Stimulated activated memory B cell treated with anti-CD40 and anti-IgM and Interleukin-4, amounts not matched to agents 10 μg/mL and 1 μg/mL and 100 μg/mL, for 72 hours (primary cell): ENCODE results near the gene PLA2G6.

ENCODE experiments used
- ATAC-seq: fragments of 150-1000 bp; cut with Tn5 transposase; 2 replicates; pipeline ENCODE4 v1.10.0; 2021
- H3K27ac Mint-ChIP-seq: one replicate; pipeline ENCODE4 v1.8.0; 2022; ENCODE audit warnings: mild to moderate bottlenecking, mixed read lengths
- H3K27me3 Mint-ChIP-seq: one replicate; pipeline ENCODE4 v1.8.0; 2022; ENCODE audit warnings: mixed read lengths
- H3K36me3 Mint-ChIP-seq: one replicate; pipeline ENCODE4 v1.8.0; 2022; ENCODE audit warnings: mixed read lengths
- H3K4me1 Mint-ChIP-seq: one replicate; pipeline ENCODE4 v1.8.0; 2022; ENCODE audit warnings: mixed read lengths
- H3K4me3 Mint-ChIP-seq: one replicate; pipeline ENCODE4 v1.8.0; 2022; ENCODE audit warnings: mild to moderate bottlenecking, moderate library complexity, mixed read lengths
- H3K9me3 Mint-ChIP-seq: one replicate; pipeline ENCODE4 v1.8.0; 2022; ENCODE audit warnings: mixed read lengths

The PLA2G6 gene

DNA sequence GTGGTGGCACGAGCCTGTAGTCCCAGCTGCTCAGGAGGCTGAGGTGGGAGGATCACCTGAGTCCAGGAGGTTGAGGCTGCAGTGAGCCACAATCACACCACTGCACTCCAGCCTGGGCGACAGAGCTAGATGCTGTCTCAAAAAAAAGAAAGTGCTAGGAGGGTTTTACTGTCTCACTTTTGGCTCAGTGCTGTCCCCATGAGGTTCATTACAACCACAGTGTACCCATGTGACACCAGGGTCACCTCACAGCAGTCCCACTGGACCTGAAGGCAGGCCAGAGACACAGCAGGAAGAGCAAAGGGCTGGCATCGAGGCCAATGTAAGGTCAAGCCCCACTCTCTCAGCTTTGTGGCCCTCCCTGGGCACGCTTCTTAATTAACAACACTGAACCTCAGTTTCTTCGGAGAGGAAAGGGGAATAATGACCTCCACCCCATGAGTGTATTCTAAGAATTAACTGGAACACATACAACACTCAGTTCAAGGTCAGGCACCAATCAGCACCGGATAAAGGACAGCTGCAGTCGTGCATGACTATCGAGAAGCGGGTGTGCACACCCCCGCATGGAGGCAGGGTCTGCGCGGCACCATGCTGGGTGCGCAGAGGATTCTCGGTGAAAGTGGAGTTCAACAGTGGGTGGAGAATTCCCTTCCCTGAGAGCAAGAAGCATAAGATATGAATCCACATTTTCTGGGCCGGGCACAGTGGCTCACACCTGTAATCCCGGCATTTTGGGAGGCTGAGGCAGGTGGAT is 40.2 kb downstream of the PLA2G6 start:
- Mint-ChIP-seq H3K9me3 (no peaks in the 10 kb centered on the region), H3K27me3 (no peaks in the 10 kb centered on the region), H3K4me1 (peaks cover 4% of the 10 kb centered on the region), H3K36me3 (peaks cover 46% of the 10 kb centered on the region), H3K27ac (no peak overlapping the region), H3K4me3 (no peak overlapping the region)
- ATAC-seq, result no peak

DNA sequence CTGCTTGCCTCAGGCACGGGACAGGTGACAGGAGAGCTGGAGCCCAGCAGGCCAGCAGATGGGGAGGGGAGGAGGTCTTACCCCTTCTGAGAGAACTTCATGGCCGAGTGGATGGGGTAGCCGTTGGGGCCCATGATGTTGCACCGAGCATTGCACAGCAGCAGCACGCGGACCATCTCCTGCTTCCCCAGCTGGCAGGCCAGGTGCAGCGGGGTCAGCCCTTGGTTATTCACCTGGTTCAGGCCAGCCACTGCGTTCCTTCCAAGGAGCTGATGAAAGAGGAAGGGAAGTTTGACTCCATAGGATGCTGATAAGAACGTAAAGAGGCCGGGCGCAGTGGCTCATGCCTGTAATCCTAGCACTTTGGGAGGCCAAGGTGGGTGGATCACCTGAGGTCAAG is 41.7 kb downstream of the PLA2G6 start:
- peaks cover 4% of the 10 kb centered on the region for H3K4me1 Mint-ChIP-seq
- H3K4me3 Mint-ChIP-seq, result no peak overlapping the region
- peaks cover 59% of the 10 kb centered on the region for H3K36me3 Mint-ChIP-seq
- ATAC-seq, result no peak
- H3K27me3 Mint-ChIP-seq, result no peaks in the 10 kb centered on the region
- no peaks in the 10 kb centered on the region for H3K9me3 Mint-ChIP-seq
- no peak overlapping the region for H3K27ac Mint-ChIP-seq

DNA sequence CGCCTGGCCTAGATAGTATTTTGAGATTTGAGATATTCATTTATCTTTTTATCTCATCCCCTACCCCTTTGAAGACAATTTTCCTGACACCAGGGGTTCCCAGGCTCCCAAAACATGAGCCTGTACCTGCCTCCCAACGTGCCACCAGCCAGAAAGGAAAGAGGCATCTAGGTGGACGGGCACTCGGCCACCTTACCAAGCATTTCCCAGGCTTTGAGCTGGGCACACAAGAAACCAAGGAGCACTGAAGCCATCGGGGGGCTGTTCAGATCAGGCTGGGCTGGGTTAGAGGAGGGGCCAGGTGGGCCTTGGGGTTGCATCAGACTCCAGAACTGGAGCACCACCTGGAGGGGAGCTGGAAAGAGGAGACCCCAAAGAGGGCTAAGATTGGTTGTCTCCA is 42.7 kb downstream of the PLA2G6 start:
- no peak for ATAC-seq
- H3K27ac Mint-ChIP-seq, result no peak overlapping the region
- H3K9me3 Mint-ChIP-seq, result no peaks in the 10 kb centered on the region
- H3K36me3 Mint-ChIP-seq, result peaks cover 66% of the 10 kb centered on the region
- peaks cover 4% of the 10 kb centered on the region for H3K4me1 Mint-ChIP-seq
- H3K4me3 Mint-ChIP-seq, result no peak overlapping the region
- H3K27me3 Mint-ChIP-seq, result no peaks in the 10 kb centered on the region

DNA sequence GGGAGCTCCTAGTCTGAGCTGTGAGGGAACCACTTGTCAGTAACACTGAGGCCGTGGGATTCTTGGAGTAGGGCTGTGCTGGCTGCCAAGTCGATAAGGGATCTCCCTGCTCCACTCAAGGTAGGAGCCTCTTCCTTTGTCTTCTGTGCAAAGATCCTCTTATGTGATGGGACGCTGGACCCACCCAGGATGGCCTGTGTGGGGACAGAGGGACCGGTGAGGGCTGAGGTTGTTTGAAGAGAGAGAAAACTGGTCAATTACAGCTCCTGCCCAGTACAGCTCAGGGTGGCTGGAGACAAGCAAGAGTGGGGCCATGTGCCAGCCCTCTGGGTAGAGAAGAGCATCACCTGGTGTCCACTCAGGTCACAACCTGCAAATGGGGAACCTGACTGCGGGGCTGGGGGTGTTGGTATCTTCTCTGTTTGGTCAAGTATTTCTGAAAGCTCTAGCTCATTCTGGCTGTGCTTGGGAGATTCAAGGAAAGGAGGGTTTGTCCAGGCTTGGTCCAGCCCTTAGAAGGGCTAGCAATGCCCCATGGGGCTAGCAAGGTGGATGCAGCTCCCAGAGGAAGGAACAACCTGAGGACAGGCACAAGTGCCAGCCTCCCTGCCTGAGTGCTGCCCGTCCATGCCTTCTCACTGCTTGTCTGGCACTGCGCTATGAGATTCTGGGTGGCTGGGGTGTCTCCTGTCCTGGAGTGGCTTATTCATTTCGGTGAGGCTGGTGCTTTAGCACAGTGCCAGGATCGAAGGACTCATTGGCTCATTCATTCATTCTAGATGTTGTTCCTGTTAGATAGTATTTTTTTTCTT is 43.5 kb downstream of the PLA2G6 start:
- ATAC-seq, result no peak
- Mint-ChIP-seq H3K9me3 (no peaks in the 10 kb centered on the region), H3K27ac (no peak overlapping the region), H3K4me1 (no peaks in the 10 kb centered on the region), H3K36me3 (peaks cover 66% of the 10 kb centered on the region), H3K27me3 (no peaks in the 10 kb centered on the region), H3K4me3 (no peak overlapping the region)

DNA sequence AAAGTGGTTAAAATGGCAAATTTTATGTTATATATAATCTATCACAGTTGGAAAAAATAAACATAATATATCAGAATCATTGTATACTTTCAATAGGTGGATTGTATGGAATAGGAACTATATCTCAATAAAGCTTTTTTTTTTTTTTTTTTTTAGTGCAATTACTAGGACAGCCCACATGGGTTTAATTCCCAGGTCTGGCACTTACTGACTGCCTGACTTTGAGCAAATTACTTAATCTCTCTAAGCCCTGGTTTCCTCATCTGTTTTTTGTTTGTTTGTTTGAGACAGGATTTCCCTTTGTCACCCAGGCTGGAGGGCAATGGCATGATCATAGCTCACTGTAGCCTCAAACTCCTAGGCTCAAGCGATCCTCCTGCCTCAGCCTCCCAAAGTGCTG is 45.0 kb downstream of the PLA2G6 start:
- no peaks in the 10 kb centered on the region for H3K9me3 Mint-ChIP-seq
- H3K27me3 Mint-ChIP-seq, result no peaks in the 10 kb centered on the region
- H3K4me1 Mint-ChIP-seq, result no peaks in the 10 kb centered on the region
- no peak for ATAC-seq
- H3K36me3 Mint-ChIP-seq, result peaks cover 69% of the 10 kb centered on the region
- H3K27ac Mint-ChIP-seq, result no peak overlapping the region
- H3K4me3 Mint-ChIP-seq, result no peak overlapping the region

DNA sequence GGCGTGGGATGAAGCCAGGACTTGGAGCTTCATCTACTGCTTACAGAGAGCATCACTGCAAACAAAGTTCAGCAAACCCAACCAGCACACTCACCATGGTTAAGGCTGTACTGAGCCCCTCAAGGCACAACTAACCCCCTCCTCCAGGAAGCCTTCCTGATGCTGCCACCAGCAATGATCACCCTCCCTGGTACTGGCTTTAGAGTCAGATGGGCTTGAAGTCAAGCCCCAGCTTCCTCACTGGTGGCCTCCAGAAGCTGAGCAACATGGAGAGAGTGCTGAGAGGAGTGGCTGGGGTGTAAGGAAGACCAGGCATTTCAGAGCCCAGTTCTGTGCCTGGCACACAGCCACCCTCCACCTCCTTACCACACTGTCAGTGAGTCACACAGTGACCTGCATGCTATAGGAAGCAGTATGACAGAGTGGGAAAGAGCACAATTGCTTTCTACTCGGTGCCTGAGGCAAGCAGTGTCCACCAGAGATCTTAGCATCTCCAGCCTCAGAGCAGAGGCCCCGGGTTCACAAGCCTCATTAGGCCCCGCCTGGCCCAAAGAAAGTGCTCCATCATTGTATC is 46.4 kb downstream of the PLA2G6 start:
- Mint-ChIP-seq H3K27me3 (no peaks in the 10 kb centered on the region), H3K4me3 (no peak overlapping the region), H3K9me3 (no peaks in the 10 kb centered on the region), H3K4me1 (no peaks in the 10 kb centered on the region), H3K36me3 (peaks cover 69% of the 10 kb centered on the region), H3K27ac (no peak overlapping the region)
- ATAC-seq, result no peak

DNA sequence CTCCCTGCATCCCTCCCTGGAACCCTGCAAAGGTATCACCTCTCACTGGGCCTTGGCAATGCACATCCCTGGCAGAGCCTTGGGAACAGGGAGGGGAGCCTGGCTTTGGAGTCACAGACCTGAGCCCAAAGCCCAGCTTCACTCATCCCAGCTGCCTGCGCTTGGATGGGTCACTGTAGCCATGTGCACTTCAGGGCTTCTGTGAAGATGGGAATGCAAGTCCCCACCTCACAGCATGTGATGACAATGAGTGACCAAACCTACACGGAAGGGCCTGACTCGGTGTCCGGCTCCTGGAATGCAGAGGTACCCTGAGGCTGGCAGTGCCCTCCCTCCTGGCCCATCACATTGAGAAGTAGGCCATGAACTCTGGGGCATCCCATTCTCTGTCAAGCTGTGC is 48.3 kb downstream of the PLA2G6 start:
- H3K36me3 Mint-ChIP-seq, result peaks cover 51% of the 10 kb centered on the region
- no peak overlapping the region for H3K27ac Mint-ChIP-seq
- no peak overlapping the region for H3K4me3 Mint-ChIP-seq
- H3K27me3 Mint-ChIP-seq, result no peaks in the 10 kb centered on the region
- ATAC-seq, result no peak
- H3K4me1 Mint-ChIP-seq, result no peaks in the 10 kb centered on the region
- H3K9me3 Mint-ChIP-seq, result no peaks in the 10 kb centered on the region

DNA sequence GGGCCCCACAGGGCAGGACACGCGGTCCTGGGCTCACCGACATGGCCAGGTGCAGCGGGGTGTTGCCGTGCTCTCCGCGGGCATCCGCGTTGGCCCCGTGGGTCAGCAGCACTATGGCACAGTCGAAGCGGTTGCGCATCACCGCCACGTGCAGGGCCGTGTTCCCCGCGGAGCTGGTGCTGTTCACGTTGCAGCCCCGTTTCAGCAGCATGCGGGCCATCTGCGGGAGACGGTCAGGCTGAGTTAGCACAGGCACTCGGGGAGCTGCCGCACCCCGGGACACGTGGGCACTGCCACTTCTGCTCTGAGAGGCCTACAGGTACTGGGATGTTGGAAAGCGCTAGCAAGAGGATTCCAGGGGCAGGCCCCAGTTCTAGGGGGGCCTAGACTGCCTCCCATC is 48.8 kb downstream of the PLA2G6 start:
- H3K36me3 Mint-ChIP-seq, result peaks cover 46% of the 10 kb centered on the region
- ATAC-seq, result peak; percentile 12
- no peaks in the 10 kb centered on the region for H3K27me3 Mint-ChIP-seq
- no peaks in the 10 kb centered on the region for H3K4me1 Mint-ChIP-seq
- no peak overlapping the region for H3K4me3 Mint-ChIP-seq
- H3K27ac Mint-ChIP-seq, result no peak overlapping the region
- no peaks in the 10 kb centered on the region for H3K9me3 Mint-ChIP-seq

DNA sequence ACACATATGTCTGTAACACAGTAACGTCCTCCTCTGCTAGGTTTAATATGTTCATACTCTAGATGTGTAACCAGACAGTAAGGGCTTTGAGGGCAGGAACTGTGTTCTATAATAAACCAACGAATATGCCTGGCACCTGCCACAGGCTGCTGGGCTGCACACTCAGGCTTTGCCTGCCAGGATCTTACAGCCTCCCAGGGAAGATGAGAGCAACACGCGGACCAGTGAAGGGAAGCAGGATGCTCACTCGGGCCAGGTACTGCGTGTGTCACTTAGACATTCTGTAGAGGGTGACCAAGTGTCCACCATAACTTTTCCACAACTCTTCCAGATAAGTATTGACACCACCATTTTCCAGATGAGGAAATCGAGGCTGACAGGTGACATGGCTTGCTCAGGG is 49.5 kb downstream of the PLA2G6 start:
- Mint-ChIP-seq H3K9me3 (no peaks in the 10 kb centered on the region), H3K36me3 (peaks cover 43% of the 10 kb centered on the region), H3K4me1 (no peaks in the 10 kb centered on the region), H3K27ac (no peak overlapping the region), H3K27me3 (no peaks in the 10 kb centered on the region), H3K4me3 (no peak overlapping the region)
- ATAC-seq, result no peak

DNA sequence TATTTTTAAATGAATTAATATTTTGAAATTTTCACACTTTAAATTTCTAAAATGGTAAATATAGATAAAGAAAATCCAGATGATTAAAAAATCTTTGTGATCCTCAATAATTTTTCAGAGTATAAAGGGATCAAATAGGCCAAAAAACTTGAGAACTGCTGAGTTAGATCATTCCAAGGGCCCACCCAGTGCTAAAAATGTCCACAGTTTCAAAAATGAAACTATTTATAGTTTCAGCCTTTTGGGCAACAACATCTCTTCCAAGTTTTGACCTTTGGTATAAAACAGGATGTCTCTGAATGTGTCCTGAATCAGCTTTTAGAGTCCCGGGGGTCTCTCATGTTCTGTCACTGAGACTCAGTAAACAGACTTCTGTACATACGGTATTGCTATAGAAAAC is 50.2 kb downstream of the PLA2G6 start:
- Mint-ChIP-seq H3K4me3 (no peak overlapping the region), H3K4me1 (no peaks in the 10 kb centered on the region), H3K9me3 (no peaks in the 10 kb centered on the region), H3K27me3 (no peaks in the 10 kb centered on the region), H3K27ac (no peak overlapping the region), H3K36me3 (peaks cover 51% of the 10 kb centered on the region)
- no peak for ATAC-seq

DNA sequence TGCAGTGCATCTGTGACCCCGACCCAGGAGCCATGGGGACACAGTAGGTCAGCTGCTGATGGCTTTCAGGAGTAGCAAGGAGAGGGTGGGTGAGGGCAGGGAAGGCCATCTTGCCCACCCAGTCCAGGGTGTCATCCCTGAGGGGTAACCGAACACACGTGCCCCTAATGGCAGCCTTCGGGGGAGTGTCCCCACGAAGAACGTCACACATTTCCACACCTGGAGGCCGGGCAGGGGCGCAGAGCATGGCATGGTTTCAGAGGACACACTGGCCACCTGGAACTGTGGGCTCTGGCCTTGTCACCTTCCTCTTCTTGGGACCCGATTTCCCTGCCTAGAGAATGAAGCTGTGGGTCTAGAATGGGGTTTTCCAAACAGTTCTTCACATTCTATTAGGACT is 51.8 kb downstream of the PLA2G6 start:
- Mint-ChIP-seq H3K9me3 (no peaks in the 10 kb centered on the region), H3K27me3 (no peaks in the 10 kb centered on the region), H3K36me3 (peaks cover 51% of the 10 kb centered on the region), H3K4me3 (no peak overlapping the region), H3K27ac (no peak overlapping the region), H3K4me1 (no peaks in the 10 kb centered on the region)
- ATAC-seq, result no peak

DNA sequence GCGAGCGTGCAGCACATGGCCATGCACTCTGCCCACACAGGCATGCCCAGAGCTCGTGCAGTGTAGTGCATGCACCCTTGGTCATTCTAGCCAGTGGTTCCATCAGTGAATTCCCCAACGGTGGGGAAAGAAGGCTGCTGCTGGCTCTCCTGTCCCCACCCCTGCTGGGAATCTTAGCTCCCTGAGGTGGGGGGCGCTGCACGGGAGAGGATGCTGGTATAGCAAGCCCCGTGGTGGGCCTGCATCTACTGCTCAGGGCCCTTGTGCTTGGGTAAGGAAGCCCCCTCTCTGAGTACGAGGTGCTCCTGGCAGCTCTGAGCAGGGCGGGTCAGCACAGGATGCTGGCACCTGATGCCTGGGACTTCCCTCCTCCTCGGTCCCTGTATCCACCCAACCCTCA is 52.6 kb downstream of the PLA2G6 start:
- Mint-ChIP-seq H3K36me3 (peaks cover 44% of the 10 kb centered on the region), H3K9me3 (no peaks in the 10 kb centered on the region), H3K4me1 (no peaks in the 10 kb centered on the region), H3K27ac (no peak overlapping the region), H3K4me3 (no peak overlapping the region), H3K27me3 (no peaks in the 10 kb centered on the region)
- no peak for ATAC-seq

DNA sequence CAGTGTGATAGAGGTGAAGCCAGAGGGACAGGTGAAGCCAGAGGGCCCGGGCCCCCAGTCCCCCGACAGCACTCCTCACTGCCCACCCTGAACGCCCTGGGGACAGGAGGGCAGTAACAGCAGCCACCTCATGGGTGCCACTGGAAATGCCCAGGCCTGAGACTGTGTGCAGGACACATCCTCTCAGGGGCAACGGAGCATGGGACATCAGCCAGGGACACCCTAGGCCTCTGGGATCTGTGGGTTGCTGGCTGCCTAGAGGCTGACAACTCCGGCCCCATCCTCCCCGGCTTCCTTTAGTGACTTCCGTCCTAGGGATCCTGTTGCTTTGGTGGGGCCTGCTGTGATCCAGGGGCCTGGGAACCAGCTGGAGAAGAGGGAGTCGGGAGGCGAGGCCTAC is 53.8 kb downstream of the PLA2G6 start:
- Mint-ChIP-seq H3K27me3 (no peaks in the 10 kb centered on the region), H3K4me3 (no peak overlapping the region), H3K9me3 (no peaks in the 10 kb centered on the region), H3K4me1 (no peaks in the 10 kb centered on the region), H3K36me3 (peaks cover 35% of the 10 kb centered on the region), H3K27ac (no peak overlapping the region)
- ATAC-seq, result no peak

DNA sequence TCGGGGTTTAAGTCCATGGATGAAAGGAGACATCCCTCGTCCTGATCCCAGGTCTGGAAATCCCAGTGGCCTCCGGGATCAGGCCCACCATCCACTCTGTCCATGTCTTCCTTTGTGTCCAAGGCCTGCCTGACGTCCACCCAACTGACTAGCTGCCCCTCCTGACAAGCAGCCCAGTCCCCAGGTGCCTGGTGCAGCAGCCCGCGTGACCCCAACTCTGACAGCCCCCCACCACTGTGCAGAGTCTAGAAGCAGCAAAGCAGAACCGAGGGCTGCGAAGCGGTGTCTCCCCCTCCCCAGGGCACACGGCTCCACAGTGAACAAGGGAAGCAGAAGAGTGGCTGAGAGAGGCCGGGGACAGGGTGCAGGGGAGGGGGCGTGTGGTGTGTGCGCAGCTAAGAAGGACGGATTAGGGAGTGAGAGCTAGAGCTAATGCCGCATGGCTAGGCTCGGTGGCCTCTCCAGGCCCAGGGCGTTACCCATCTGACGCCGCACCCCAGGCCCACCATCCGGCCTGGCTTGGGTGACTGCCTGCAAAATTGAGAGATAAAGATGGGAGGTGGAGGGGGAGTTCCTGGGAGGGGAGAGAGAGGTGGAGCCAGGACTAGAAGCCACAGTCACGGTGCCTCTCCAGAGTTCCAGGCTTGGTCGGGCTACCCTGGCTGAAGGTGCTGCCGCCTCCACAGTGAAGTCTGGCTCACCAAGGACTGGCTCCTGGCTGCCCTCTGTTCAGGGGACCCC is 54.5 kb downstream of the PLA2G6 start:
- no peaks in the 10 kb centered on the region for H3K27me3 Mint-ChIP-seq
- H3K27ac Mint-ChIP-seq, result no peak overlapping the region
- H3K36me3 Mint-ChIP-seq, result peaks cover 29% of the 10 kb centered on the region
- H3K4me3 Mint-ChIP-seq, result no peak overlapping the region
- H3K9me3 Mint-ChIP-seq, result no peaks in the 10 kb centered on the region
- no peaks in the 10 kb centered on the region for H3K4me1 Mint-ChIP-seq
- no peak for ATAC-seq

DNA sequence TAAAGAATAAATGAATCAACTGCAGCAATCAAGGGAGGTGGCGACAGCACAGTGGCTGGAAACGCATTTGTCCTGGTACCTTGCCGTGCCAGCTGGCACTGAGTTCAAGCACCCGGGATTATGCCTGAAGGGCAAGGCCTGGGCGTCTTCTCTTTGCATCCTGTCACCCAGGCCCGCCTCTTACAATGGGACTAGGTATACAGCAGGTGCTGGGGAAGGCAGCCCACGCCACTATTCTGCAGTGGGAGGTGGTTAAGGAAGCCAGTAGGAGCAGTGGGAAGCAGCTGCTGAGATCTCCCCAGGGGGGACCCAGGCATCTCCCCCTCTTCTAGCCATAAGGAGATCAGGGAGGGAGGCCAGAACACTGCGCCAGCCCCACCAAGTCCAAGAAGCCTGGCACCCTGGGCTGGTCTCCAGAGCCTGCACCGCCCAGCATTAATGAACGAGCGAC is 55.9 kb downstream of the PLA2G6 start:
- Mint-ChIP-seq H3K36me3 (peaks cover 24% of the 10 kb centered on the region), H3K9me3 (no peaks in the 10 kb centered on the region), H3K27me3 (no peaks in the 10 kb centered on the region), H3K4me1 (no peaks in the 10 kb centered on the region), H3K4me3 (no peak overlapping the region), H3K27ac (no peak overlapping the region)
- no peak for ATAC-seq
